T-helper 1 cell (primary cell): ENCODE measurements around the gene RNFT2.
A peak's percentile ranks its signal among the peaks of the same experiment; 100 is the strongest.

Experiments
- DNase-seq, 5 donors: peaks; one replicate each; pipeline ENCODE4 v3.0.0-alpha.2; 2012 to 2020

The RNFT2 gene

DNA sequence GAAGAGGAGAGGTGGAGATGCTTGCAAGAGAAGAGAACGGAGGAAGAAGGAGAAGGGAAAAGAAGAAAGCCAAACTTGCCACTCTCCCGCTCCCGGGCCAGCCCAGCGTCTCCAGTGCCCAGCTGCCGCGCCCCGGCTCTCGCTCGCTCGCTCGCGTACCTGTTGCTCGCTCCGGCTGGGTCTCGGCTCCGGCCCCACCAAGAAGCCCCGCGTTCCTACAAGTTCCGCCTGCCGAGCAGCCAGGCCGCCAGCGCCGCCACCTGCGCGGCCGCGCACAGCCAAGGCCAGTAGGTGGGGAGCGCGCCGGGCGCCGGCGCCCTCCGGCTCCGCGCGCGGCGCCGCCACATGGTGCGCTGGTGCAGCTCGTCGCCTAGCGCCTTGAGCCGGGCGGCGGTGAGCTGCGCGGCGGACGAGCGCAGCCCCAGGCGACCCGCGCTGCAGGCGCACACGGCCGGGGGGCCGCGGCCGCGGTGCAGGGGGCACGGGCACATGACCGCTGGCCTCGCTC is 142.8 kb downstream of the RNFT2 start:
- DNase-seq, result peak in 2 of 5 donors; percentile 7 to 25

- no peak for DNase-seq
These were observed 143.3 kb downstream of the RNFT2 start, which contains the start of gene HRK for GRCh38 chr12:116881325-116881876. Gene HRK, minus strand, starts transcription at chr12:116881441. Its CDS starts 134 bp downstream, at chr12:116881307.

DNA sequence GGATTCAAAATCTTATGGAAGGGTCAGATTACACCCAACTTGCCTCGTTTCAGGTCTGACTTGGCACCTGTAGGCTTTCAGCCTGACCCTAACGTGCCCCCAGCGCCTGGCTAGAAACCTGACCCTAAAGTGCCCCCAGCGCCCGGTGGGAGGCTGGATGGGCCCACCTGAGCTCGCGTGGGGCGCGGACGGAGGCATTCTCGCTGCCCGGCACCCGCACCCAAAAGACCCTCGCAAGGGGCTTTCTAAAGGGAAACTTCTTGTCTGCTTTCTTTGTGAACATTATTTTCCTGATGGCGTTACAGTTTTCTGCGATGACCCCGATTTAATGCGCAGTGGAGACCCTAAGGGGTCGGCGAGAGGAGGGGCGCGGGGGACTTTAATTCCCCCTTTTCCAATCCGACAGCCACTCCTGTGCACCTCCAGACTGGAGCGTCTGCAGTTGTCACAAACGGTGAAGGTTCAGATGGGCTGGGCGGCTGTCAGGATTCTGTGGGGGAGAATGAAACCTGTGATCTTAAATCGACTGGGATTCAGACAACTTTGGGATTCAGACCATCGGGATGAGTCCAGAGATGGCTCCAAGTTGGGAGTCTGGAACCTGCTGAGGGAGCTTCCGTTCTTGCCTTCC is 143.9 kb downstream of the RNFT2 start:
- DNase-seq, result no peak

DNA sequence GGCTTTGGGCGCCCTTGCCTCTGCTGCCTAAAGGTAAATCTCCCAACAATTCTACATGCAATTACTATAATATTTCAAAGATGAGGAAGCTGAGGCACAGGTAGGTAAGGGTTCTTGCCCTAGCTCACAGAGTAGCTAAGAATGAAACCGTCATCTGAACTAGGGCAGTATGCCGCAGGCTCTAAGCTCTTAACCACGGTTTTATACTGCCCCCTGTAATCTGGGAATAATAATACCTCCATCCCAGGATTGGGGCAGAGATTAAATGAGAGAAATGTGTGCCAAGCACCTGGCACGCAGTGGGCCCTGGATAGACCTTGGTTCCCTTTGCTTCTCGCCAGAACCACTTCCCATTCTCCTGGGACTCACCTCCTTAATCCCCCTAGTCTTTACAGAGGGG is 144.6 kb downstream of the RNFT2 start:
- DNase-seq, result no peak

DNA sequence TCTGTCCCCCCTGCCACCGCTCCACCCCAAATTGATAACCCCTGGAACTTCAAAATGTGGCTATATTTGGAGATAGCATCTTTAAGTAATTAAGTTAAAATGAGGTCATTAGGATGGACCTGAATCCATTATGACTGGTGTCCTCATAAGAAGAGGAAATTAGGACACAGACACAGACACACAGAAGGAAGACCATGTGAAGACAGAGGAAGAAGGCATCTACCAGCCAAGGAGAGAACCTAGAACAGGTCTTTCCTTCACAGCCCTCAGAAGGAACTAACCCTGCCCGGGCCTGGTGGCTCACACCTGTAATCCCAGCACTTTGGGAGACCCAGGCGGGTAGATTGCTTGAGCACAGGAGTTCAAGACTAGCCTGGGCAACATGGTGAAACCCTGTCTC is 146.8 kb downstream of the RNFT2 start:
- DNase-seq, result no peak

DNA sequence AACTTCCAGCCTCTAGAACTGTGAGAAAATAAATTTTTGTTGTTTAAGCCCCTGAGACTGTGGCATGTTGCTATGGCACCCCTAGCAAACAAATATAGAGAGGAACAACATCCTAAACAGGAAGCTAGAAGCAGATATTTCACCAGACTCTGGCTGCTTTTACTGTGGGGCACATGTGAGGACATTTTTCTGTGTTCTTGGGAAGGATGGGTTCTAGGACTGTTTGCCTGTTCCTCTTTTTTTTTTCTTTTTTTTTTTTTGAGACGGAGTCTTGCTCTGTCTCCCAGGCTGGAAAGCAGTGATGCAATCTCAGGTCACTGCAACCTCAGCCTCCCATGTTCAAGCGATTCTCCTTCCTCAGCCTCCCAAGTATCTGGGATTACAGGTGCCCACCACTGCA is 147.4 kb downstream of the RNFT2 start:
- no peak for DNase-seq

DNA sequence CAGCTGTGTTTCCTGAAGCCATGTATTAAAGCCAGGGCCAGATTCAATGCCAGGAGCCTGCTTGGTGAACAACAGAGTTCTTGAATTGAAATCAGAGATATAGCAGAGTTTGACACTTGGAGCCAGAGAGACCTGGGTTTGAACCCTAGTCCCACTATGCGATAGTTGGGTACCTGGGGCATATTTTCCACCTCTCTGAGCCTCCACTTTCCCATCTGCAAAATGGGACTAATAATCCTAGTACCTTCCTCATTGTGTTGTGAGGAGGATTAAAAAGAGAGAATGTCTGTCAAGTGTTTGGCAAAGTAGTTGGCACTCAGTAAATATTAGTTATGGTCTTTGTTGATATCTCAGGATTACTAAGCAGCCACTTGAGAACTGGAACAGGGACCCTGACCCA is 149.1 kb downstream of the RNFT2 start:
- no peak for DNase-seq

DNA sequence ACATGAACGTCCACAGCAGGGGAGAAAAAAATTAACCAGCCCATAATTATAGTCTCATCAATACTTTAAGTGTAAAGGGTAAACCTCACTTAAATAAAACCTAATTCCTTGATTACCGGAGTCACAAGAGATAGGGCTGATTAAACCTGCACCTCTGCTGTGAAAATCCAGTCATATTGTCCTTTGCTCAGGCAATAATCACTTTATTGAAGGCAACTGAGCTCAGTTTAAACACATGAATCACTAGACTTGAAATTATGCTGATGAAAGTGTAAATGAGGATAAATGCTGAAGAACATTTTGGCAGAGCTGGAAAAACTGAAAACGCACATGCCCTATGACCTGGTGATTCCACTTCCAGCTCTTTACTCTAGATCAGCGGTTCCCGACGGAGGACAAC is 149.8 kb downstream of the RNFT2 start:
- DNase-seq, result no peak

- no peak for DNase-seq
These were observed 152.2 kb downstream of the RNFT2 start for GRCh38 chr12:116890330-116890729.

GRCh38 chr12:116891019-116891418 is 152.9 kb downstream of the RNFT2 start:
- DNase-seq, result no peak

DNA sequence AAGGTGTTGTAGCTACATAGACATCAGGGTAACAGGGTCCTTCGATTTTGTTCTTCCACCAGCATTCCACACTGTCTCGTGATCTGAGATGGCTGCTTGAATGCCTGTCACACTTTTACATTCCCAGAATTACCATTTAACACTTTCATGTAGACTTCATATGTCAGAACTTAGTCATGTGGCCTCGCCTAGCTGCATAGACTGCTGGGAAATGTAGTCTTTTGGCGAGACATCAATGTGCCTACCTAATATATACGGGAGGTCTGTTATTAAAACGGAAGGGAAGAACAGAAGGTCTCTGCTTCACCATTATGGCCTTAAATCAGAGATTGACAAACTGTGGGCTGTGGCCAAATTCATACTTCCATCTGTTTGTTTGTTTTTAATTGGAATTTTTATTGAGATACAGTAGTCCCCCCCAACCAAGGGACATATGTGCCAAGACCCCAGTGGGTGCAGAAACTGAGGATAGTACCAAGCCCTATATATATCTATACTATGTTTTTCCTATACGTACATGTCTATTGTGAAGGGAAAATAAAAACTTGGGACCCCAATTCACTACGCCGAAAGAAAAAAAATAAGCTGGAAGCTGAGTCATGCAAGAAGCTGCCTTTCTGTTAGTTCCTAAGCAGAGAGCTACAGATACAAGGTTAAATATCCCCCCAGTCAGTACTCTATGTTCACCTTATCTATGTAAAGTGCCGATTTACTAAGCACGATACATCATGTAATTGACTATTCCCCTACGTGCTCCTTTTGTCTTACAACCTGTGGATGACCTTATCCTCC is 154.4 kb downstream of the RNFT2 start:
- DNase-seq, result no peak

- no peak for DNase-seq
These were observed 156.8 kb downstream of the RNFT2 start for GRCh38 chr12:116894913-116895312.

GRCh38 chr12:116896411-116896924 is 158.4 kb downstream of the RNFT2 start:
- DNase-seq, result no peak

DNA sequence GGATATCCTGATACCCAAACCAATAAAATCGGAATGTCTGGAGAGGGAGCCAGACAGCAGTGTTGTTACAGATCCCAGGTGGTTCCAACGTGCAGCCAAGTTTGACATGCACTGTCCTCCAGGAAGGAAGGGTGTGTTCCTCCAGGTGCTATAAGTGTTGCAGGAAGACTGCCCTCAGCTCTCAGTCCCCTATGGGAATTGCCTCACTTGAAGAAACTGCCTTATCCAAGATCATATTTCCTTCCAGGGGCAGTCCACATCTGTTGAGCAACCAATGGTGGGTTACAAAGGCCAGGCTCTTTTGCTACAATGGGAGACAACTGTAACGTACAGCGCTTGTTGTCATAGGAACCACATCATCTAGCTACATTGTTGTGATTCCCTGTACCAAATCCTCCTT is 159.4 kb downstream of the RNFT2 start:
- DNase-seq, result no peak

- DNase-seq, result no peak
These were observed 160.6 kb downstream of the RNFT2 start for GRCh38 chr12:116898669-116899068.

GRCh38 chr12:116901612-116902011 is 163.5 kb downstream of the RNFT2 start:
- no peak for DNase-seq
